Measurements from ENCODE around the gene U2AF1L4. TPM values are rescaled to one million over a fixed set of nuclear protein-coding genes. Genes with fewer than 3 reads are reported as not detected.

U2AF1L4 gene
- total RNA-seq, 4 donors from 2014 or later = 10.2 to 19.0 (median 17.5) TPM

DNA sequence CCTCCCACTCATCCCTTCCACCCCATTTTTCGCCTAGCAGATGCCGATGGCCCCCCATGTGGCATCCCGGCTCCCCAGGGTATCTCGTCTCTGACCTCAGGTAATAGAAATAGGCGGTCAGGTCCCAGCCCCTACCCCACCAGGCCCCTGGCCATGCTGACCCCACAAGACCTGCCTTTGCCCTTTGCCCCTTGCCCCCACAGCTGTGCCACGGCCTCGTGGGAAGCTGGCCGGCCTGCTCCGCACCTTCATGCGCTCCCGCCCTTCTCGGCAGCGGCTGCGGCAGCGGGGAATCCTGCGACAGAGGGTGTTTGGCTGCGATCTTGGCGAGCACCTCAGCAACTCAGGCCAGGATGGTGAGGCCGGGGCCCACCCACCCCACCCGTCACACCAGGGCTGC is 35.5 kb upstream of the U2AF1L4 start:
- H3K27me3 ChIP-seq = no peaks in the 10 kb centered on the region
- H3K4me3 ChIP-seq = no peak overlapping the region
- no peak overlapping the region for H3K27ac ChIP-seq
- no peak for TF ChIP-seq POLR2A (IDR thresholded peaks at IDR 0.05)
- TF ChIP-seq, protein P1, sequence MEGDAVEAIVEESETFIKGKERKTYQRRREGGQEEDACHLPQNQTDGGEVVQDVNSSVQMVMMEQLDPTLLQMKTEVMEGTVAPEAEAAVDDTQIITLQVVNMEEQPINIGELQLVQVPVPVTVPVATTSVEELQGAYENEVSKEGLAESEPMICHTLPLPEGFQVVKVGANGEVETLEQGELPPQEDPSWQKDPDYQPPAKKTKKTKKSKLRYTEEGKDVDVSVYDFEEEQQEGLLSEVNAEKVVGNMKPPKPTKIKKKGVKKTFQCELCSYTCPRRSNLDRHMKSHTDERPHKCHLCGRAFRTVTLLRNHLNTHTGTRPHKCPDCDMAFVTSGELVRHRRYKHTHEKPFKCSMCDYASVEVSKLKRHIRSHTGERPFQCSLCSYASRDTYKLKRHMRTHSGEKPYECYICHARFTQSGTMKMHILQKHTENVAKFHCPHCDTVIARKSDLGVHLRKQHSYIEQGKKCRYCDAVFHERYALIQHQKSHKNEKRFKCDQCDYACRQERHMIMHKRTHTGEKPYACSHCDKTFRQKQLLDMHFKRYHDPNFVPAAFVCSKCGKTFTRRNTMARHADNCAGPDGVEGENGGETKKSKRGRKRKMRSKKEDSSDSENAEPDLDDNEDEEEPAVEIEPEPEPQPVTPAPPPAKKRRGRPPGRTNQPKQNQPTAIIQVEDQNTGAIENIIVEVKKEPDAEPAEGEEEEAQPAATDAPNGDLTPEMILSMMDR (IDR thresholded peaks at IDR 0.05) = no peak
- DNase-seq = no peak
- peaks cover 5 to 10% (median 5%) of the 10 kb centered on the region in 3 donors for H3K4me1 ChIP-seq
- WGBS, 2 donors = 92% methylated on average over 9 to 15 of the region's 20 CpGs
- intact Hi-C loops (cut with DNase I) = no loop called here
- no peaks in the 10 kb centered on the region for H3K9me3 ChIP-seq
- peaks cover 0 to 65% (median 0%) of the 10 kb centered on the region in 3 donors for H3K36me3 ChIP-seq

DNA sequence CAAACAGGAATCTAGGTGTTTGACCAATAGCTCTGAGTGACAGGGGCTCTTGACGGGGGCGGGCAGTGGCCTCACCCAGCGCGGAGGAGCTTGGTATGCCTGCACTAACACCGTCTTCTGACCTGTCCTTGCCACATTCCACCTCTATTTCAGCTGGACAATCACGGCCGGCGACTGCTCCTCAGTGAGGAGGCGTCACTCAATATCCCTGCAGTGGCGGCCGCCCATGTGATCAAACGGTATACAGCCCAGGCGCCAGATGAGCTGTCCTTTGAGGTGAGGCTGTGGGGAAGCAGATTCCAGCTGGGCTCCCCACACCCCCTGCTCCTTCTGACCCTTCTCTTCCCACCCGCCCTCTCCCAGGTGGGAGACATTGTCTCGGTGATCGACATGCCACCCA is 34.8 kb upstream of the U2AF1L4 start:
- intact Hi-C loops (cut with DNase I) = no loop called here
- H3K27me3 ChIP-seq = no peaks in the 10 kb centered on the region
- no peaks in the 10 kb centered on the region for H3K9me3 ChIP-seq
- 89 to 100% methylated on average over 3 to 16 of the region's 16 CpGs for WGBS, 2 donors
- no peak overlapping the region for H3K4me3 ChIP-seq
- H3K4me1 ChIP-seq = peaks cover 5 to 13% (median 8%) of the 10 kb centered on the region in 3 donors
- no peak overlapping the region for H3K27ac ChIP-seq
- H3K36me3 ChIP-seq = peaks cover 0 to 62% (median 0%) of the 10 kb centered on the region in 3 donors
- DNase-seq = no peak
- no peak for TF ChIP-seq POLR2A (IDR thresholded peaks at IDR 0.05)
- TF ChIP-seq, protein P1 (IDR thresholded peaks at IDR 0.05) = no peak

DNA sequence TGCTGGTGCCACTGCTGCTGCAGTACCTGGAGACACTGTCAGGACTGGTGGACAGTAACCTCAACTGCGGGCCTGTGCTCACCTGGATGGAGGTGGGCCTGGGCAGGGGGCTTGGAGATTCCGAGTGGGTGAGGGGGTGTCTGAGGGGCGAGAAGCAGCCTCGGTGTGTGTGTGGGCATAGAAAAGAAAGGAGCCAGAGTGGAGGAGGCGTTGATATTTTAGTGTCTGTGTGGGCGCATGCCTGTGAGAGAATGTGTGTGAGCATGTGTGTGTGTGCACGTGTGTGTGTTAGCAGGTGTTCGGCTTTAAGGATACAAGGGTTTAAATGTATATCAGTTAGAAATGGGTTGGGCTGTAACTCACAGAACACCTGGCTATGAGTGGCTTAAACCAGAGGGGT is 33.8 kb upstream of the U2AF1L4 start:
- Histone ChIP-seq H3K36me3 (peaks cover 0 to 52% (median 0%) of the 10 kb centered on the region in 3 donors), H3K9me3 (no peaks in the 10 kb centered on the region), H3K27ac (no peak overlapping the region), H3K4me1 (peaks cover 10 to 19% (median 13%) of the 10 kb centered on the region in 3 donors), H3K4me3 (no peak overlapping the region), H3K27me3 (no peaks in the 10 kb centered on the region)
- intact Hi-C loops (cut with DNase I) = no loop called here
- TF ChIP-seq POLR2A (IDR thresholded peaks at IDR 0.05) = no peak
- TF ChIP-seq, protein P1 (IDR thresholded peaks at IDR 0.05) = no peak
- no peak for DNase-seq
- 88 to 90% methylated on average over 8 of the region's 8 CpGs for WGBS, 2 donors

DNA sequence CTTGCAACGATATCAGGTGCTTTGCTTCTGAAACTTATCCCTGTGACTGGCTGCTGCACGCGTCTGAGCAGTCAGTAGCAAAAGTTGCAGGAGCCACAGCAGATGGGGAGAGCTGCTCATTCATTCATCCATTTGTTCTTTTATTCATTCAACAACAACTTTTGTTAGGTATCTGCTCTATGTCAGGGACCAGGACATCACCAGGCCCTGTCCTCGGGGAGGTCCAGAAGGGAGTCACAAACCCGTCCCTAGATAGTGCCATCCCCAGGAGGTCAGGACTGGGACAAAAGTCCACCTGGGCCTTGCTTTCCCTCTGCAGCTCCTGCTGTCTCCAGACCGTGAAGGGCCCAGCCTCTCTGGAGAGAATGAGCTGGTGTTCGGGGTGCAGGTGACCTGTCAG is 32.7 kb upstream of the U2AF1L4 start:
- 88 to 91% methylated on average over 4 to 5 of the region's 7 CpGs for WGBS, 2 donors
- TF ChIP-seq POLR2A (IDR thresholded peaks at IDR 0.05) = no peak
- TF ChIP-seq, protein P1 (IDR thresholded peaks at IDR 0.05) = no peak
- intact Hi-C loops (cut with DNase I) = no loop called here
- H3K4me3 ChIP-seq = no peak overlapping the region
- H3K27me3 ChIP-seq = no peaks in the 10 kb centered on the region
- no peak for DNase-seq
- no peaks in the 10 kb centered on the region for H3K9me3 ChIP-seq
- peaks cover 10 to 25% (median 13%) of the 10 kb centered on the region in 3 donors for H3K4me1 ChIP-seq
- H3K36me3 ChIP-seq = peaks cover 0 to 48% (median 0%) of the 10 kb centered on the region in 3 donors
- H3K27ac ChIP-seq = no peak overlapping the region

DNA sequence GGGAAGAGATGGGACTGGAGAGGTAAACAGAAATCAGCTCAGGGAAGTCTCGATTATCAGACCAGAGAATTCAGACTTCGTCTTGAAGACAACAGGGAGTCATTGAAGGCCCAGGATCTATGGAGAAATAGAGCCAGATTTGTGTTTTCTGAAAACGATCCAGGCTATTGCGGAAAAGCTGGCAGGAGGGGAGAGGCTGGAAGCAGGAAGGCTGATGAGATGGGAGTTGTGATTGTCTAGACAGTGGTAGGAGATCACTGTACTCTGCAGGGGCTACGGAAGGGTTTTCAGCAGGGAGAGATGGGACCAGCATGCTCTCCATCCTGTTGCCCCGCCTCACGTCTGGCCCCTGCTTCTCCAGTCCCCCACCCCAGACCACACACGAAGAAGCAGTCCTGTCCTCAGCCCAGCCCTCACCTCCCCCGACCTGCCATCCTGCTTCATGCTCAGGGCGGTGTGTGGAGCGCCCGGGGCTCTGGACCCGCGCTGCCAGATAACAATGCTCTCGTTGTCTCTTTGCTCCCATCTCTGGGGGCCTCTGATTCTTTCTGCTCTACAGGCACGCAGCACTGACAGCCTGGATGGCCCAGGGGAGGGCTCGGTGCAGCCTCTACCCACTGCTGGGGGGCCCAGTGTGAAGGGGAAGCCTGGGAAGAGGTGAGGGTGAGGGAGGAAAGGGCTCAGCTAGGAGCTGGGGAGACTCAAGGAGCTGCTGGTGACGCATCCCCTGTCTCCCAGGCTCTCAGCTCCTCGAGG is 32.0 kb upstream of the U2AF1L4 start:
- intact Hi-C loops (cut with DNase I) = no loop called here
- H3K27me3 ChIP-seq = no peaks in the 10 kb centered on the region
- peaks cover 10 to 31% (median 13%) of the 10 kb centered on the region in 3 donors for H3K4me1 ChIP-seq
- no peak overlapping the region for H3K4me3 ChIP-seq
- peaks cover 0 to 41% (median 0%) of the 10 kb centered on the region in 3 donors for H3K36me3 ChIP-seq
- DNase-seq = no peak
- 75 to 77% methylated on average over 11 to 13 of the region's 19 CpGs for WGBS, 2 donors
- H3K9me3 ChIP-seq = no peaks in the 10 kb centered on the region
- TF ChIP-seq POLR2A (IDR thresholded peaks at IDR 0.05) = no peak
- TF ChIP-seq, protein P1 (IDR thresholded peaks at IDR 0.05) = no peak
- H3K27ac ChIP-seq = no peak overlapping the region
